Activated effector memory CD4-positive, alpha-beta T cell treated with Interleukin-2 at 50 U/mL for 16 hours (primary cell): Measurements from ENCODE around the gene ACSBG1.

Experiments
- DNase-seq: peaks from one replicate; pipeline ENCODE4 v3.0.0-alpha.2; 2020

Gene ACSBG1

DNA sequence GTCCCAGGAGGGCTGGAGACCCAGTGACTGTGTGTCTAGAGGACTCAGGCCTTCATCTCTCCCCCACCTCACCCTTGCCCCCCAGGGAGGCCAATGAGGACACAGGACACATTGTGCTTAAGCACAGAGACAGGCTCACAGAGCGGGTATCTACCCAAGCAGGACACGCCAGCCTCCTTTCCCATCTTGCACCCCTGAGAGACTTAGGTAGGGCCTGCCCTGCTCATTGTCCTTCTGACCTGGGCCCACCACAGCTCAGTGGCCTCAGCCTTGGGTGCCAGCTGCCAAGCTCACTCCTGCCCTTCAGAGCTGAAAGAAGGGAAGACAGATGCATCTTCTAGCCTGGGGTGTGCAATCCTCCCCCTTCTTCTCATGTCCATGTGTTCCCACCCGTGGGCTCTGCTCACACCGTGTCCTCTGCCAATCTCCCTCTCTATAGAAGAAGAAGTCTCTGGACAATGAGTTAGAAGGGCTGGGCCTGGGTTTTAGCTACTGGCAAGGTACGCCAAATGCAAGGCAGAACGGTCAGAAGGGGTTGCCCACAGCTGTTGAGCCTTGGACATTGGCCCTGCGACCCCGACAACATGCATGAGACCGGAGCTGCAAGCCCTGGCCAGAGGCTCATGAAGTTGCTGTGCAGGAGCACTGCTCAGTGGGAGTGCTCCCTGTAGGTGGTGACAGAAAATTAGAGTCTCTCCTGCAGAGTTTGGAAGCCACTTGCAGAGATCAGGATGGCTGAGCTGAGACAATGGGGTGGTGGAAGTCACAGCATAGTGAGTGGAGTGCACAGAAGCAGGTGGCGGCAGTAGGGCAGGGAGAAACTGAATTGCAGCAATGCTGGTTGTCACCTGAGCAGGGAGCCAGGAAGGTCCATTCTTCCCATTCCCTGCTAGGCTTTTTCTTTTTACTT is 32.8 kb downstream of the ACSBG1 start:
- no peak for DNase-seq

DNA sequence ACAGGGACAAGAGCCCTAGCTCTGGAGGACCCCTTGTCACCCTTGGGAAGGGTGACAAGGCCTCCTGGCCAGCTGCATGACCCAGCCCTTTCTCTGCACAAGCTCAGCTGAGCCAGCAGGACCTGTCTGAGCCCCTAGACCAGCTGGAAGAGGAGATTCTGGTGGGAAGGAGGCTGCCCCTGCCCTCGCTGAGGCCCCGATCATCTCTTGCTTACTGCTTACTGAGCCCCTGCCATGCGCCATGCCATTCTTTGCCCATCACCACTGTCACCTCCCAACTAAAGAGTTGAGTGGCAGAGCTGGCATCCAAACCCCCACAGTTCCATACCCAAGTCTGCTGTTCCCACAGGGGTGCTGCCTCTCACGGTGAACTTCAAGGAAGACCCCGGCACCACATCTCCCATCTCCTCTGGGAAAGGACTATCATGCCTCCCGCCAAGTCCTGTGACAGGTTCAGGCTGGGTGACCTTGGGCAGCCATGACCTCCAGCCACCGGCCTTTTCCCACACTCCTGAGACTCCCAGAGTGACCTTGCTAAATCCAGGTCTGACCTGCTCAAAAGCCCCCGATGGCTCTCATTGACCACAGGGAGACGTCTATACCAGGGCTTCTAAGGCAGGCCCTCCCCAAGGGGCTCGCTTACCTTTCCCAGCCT is 34.0 kb downstream of the ACSBG1 start:
- DNase-seq, result no peak

DNA sequence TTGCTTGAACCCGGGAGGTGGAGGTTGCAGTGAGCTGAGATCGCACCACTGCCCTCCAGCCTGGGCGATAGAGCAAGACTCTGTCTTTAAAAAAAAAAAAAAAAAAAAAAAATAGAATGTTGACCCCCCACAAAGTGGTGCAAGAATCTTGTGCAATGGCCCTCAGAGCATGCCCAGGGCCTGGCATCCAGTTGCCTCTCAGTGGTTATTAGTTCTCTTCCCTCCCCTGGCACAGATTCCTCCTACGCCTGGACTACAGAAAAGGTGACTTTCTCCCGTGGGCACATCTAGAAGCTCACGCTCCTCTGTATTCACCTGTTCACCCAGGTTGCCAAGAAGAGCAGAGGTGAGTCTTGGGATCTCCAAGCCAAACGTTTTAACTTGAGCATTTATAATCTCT is 36.7 kb downstream of the ACSBG1 start:
- DNase-seq, result no peak

DNA sequence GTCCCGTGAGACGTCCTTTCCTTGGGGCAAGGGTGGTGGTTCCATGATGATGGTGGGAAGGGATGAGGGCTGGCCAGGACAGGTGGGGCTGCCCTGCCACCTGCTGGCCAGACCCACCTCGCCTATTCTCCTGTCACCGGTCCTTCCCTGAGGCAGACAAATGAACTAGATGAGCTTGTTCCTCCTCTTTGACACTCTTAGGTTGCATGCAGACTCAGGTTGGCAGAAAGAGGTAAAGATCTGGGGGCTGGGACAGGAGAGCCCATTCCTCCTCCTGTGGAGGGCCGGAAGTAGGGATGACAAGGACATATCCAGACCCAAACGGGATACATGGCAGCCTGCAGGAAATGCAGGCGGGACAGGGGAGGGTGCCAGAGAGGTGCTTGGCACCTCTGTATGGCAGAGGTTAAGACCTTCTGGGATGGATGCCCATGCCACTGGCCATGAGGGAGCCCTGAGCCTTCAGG is 38.6 kb downstream of the ACSBG1 start:
- DNase-seq, result peak; percentile 20

DNA sequence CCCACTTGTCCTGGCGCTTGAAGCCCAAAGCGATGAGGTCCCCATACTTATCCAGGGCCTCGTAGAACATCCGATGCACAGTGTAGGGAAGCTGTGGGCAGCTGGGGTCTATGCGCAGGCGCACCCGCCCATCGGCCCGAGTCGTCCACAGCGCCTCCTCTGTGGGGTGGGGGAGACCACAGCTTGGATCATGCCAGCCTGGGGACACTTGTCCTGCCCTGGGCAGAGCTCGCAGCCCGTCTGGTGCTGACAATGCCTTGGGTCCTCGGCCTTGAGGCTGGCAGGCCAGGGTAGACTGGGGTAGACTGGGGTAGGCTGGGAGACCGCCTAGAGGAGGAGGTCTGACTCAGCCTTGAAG is 39.8 kb downstream of the ACSBG1 start:
- DNase-seq, result no peak

DNA sequence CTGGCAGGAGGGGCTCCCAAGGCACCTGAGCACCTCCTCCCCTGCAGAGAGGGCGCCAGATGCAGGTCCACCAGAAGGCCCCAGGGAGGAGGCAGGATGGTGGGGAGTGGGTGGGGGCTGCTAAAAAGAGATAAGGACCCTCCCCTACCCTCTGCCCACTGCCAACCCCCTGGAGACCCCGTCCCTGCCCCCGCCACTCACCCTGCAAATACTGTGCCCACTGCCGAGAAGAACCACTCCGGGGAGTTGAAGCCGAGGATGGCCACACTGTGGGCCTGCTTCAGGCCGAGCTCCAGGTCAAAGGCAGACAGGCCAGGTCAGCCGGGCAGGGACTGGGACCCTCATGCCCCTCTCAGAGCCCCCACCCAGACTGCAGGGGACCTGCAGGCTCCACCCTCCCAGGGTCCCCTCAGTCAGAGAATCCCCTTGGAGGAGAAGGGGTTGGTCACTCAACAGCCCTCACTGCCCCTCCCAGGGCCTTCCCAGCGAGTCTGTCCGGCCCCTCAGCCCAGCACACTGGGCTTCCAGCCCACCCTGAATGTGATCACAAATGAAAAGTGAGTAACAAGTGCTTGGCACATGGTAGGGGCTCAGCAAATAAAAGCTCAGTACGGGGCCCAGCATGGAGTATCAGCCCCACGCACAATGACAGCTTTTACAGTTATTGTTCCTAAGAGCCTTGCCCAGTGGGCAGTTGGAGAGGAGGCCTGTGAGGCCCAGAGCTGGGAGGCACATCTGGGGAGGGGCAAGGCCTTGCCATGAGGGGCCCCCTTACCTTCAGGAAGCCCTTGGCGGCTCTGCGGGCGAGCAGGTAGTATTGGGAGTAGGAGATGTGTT is 40.4 kb downstream of the ACSBG1 start:
- no peak for DNase-seq

DNA sequence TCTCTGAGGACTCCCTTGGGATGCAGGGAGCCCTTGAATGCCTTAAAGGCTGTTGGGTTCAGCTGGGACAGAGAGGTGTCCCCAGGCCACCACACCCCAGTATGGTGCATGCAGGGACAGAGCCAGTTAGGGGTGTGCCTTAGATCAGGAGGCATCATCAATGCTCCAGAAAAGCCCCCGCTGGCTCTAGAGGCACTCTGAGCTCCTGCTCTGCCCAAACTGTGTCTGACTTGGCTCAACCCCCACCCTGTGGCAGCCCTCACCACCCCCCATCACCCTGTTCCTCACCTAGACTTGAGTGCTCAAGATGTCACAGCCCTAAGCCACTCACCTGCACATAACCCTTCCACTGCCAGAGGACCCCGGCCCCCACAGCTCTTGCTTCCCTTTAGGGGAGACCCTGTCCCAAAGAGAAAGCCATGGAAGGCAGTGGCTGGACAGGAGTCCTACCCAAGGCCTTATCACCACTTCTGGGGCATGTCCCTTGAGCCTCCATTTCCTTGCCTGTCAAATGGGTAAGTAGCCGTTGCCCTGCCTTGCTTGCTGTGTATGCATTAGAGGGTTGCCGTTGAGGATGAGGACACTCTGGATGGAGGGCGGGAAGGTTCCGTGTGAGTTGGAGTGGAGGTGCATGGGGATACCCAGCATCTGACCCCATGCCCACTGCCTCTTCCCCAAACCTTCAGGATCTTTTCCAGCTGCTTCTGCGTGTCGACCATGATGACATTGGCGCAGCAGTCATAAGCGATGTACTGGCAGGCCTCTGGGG is 41.4 kb downstream of the ACSBG1 start:
- no peak for DNase-seq

DNA sequence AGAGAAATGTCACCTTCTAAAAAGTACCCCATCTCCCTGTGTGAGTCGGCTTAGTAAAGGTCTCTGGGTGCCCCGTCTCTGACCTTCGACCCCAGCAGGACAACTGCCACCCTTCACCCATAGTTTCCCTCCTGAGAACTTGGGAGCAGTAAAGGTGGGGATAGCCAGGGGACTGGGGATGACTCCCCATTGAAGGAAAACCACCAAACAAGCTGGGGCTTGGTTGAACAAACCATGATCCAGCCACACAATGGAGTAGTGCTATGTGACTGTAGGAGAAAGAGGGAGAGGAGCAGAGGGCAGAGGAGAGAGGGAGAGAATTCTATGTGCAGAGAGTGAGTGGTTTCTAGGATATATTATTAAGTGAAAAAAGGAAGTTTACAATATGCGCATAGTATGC is 51.5 kb downstream of the ACSBG1 start:
- no peak for DNase-seq

DNA sequence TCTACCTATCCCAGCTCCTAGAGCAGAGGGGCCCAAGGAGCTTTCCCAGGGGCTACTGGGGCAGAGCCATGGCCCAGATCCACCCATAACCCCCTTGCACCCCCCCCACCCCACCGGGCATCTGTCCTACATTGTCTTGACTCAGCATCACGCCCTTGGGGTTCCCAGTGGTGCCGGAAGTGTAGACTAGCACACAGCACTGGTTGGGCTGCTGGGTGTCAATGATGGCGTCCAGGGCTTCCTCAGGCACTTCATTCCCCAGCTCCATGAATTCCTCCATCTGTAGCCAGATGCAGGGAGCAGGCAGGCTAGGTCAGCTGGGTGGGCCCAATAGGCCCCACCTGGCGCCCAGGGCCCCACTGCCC is 52.0 kb downstream of the ACSBG1 start:
- no peak for DNase-seq

DNA sequence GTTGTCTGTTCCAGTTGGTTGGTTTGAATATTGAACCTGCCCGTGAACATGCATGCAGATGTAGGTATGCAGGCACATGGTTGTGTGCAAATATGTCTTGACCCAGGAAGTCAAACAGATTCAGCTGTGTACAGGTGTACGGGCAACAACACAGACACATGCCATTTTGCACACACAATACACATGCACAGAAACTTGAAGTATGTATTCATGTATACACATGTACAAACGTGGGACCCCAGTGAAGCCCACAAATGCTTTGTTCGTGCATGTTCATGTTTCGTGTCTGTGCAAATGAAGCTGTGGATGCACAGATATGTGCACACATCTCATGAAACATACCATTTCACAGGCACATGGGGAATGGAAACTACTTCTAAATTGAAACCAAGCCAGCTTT is 54.5 kb downstream of the ACSBG1 start:
- DNase-seq, result no peak

DNA sequence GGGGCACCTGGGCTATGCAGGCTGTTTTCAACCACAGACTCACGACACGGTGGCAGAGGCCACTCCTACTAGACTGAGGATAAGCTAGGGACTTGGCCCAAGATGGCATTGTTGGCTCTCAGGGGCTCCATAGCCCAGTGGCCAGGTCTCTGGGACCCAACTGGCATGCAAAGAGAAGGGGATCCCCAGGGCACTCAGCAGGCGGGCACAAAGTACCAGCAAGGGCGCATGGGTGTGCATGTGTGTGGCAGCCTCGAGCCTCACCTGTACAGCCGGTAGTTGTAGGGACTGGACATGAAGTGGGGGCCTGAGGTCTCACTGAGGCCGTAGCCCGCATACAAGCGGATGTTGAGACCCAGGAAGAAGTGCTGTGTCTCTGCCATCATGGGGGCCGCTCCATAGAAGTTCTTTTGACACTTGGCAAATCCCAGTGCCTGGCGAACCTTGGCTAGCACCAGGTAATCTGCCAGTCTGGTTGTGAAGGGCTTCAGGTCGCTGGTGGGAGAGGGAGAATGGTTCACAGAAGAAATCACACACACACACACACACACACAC is 55.0 kb downstream of the ACSBG1 start:
- no peak for DNase-seq

DNA sequence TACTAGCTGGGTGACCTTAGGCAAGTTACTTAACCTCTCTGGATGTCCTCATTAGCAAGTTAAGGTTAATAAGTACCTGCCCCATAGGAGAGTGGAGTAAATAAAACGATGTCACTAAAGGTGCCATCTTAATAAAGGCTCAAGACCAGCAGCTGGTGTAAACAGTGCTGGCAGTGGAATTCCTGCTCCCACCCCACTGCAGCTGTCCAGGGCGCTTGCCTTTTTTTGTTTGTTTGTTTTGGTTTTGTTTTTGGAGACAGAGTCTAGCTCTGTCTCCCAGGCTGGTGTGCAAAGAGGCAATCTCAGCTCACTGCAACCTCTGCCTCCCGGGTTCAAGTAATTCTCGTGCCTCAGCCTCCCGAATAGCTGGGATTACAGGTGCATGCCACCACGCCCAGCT is 56.3 kb downstream of the ACSBG1 start:
- DNase-seq, result no peak

DNA sequence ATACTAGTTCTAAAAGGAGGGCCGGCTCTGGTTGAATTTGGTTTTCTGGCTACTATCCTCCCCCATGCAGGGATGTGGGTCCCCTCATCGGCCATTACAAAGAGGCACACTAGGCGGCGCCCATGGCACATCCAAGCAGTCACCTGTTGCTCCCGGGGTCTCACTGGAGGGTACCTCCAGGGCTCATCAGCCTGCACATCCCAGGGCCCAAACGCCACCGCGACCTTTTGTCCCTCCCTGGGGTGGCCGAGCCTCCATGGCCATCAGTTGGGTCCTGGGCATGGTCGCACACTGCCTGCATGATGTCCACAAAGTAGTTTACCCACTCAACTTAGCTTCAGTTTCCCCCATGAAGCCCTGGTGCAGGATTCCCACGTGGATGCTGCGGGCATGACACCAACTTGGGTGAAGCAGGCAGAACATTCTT is 56.9 kb downstream of the ACSBG1 start:
- no peak for DNase-seq

DNA sequence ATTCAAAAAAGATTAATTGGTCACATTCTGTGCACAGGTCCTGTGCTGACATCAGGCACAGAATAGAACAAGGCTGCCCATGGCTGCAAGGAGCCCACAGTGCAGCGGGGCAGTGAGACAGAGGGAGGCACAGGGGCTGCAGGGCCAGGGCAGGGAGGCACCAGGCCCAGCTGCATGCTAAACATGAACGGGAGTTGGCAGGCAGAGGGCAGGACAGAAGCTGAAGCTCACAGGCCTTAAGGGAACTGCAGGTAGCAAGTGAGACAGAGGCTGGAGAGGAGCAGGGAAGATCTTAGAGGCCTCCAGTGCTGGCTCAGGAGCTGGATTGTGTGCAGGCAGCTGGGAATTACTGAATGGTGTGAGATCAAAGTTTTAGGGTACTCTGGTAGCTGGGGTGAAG is 59.0 kb downstream of the ACSBG1 start:
- DNase-seq, result no peak

DNA sequence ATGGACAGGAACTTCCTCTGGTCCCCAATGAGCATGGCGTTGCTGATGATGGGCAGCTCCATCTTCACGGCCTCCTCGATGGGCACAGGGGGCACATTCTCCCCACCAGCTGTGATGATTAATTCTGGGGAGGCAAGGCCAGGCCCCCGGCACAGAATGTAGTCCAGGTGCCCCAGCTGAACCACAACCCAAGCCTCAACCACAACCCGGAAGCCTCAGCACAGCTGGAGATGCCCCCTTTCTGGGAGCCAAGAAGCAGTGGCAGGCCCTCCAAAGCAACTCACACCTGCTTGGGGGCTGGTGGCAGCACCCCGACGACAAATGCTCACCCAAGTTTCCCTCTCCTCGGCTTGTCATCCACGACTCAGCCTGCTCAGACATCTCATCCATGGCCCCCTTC is 60.0 kb downstream of the ACSBG1 start:
- DNase-seq, result no peak

DNA sequence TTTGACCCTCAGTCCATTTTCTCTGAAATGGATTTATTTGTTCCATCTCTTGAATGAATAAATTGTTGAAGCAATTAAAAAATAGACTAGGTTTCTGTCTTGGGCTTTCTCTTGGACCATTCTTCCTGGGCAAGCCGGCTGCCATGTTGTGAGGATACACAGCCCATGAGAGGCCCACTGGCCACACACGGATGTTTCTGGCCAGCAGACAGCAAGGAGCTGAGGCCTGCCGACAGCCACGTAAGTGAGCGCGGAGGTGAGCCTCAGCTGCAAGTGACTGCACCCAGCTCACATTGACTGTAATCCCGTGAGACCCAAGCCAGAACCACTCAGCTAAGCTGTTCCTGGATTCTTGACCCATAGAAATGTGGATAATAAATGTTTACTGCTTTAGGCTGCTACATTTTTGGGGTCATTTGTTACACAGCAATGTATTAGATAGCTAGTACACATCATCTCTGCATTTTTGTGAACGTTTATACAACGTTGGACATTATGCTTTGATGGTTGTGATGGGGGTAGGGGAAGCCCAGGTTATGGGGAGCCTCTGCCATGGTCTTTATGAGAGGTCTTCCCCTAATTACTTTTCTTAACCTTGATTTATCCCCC is 62.4 kb downstream of the ACSBG1 start:
- DNase-seq, result no peak

DNA sequence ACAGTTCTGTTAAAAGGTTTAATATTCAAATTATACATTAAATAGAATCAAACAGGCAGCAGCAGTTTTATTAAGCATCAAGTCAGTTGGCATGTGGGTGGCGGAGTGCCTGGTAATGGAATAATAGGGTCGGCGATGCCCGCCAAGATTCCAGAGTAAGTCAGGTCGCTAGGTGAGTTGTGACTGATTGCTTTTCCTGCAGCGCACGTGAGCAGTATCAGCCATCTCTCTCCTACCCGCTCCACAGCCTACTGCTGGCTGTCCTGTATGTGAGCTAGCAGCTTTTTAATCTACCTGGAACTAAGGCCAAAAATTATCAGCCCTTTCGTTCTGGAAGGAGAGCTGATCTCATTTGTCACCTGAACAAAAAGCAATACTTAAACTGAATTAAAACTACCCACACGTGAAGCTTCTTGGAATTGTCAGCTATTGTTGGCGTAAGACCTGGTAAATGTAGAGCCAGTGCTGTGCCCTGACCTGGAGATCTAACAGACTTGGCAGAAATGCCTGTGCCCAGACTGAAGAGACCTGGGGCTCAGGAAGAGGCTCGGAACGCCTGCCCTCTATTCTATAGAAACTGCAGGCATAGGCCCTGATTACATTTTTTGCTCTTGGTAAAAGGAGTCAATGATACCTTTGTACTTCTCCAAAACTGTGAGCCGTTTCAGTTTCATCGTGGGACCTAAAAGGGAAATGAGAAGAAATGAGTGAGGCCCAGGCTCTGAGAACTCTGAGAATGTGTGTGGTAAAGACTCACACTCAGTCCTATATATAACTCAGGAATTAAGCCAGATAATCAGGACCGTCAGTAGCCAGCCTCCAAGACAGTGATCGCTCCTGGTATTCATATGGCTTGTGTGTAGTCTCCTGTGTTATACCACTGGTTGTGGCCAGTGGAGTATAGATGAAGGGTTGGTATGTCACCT is 63.3 kb downstream of the ACSBG1 start:
- DNase-seq, result no peak

DNA sequence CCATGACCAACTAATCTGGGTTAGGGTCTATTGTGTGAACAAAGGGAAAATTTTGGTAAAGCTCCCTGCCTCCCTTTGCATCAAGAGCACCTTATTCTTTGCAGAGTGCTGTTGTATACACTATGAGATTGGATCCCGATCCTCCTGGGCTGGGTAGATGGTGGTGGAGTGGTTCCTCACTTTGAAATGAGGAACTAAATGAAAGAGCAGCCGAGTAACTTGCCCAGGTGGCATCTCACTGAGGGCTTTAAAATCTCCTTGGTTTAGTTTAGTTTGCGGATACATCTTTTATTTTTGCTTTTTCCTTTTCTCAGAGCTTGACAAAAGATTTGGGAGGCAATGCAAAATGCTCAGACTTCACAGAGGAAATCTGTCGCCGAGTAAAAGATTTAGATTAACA is 65.8 kb downstream of the ACSBG1 start:
- no peak for DNase-seq

DNA sequence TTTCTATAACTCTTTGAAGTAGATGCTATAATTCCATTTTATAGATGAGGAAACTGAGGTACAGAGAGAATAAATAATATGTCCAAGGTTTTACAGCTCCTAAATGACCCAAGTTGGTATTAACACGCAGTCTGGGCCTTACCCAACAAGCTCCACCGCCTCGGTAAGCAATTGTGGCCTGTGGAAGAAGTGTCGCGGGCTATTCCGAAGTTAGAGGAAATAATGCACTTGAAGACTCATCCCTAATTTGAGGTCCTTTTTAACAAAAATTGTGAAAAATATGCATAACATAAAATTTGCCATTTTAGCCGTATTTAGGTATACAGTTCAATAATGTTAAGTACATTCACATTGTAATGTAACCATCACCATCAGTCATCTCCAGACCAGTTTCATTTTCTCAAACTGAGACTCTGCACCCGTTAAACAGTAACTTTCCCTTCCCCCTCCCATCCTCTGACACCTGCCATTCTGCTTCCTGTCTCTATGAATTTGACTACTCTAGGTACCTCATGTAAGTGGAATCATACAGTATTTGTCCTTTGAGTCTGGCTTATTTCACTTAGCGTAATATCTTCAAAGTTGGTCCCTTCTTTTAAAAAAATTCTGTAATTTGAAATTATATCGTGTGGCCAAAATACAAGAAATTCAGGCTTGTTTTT is 67.0 kb downstream of the ACSBG1 start:
- no peak for DNase-seq

DNA sequence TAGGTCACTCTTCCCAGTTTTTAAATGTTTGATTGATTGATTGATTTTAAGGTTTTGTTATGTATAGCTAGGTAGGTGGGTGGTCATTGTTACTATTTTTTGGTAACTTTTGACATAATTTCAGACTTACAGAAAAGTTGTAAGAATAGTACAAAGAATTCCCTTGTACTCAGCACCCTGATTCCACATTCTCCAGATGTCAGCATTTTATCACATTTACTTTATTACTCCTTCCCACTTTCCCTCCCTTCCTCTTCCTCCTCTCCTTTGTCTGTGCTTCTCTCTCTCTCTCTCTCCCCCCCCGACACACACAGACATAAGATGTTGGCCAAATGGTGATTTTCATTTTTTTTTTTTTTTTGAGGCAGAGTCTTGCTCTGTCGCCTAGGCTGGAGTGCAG is 70.4 kb downstream of the ACSBG1 start:
- no peak for DNase-seq
